GM18526 (cell line): ENCODE data around the gene MEI4.

Source experiments
- POLR2A ChIP-seq: IDR thresholded peaks from 3 replicates; pipeline ENCODE4 v1.6.1; 2011; ENCODE audit not compliant: insufficient read length; ENCODE audit errors: extremely low read depth

The MEI4 gene

GRCh38 chr6:77652739-77653138 lies at the start of gene MEI4:
TSS of gene MEI4 (plus strand) at chr6:77653039. CDS start at chr6:77690672, 37,633 bp downstream.
- no peak for TF ChIP-seq POLR2A

DNA sequence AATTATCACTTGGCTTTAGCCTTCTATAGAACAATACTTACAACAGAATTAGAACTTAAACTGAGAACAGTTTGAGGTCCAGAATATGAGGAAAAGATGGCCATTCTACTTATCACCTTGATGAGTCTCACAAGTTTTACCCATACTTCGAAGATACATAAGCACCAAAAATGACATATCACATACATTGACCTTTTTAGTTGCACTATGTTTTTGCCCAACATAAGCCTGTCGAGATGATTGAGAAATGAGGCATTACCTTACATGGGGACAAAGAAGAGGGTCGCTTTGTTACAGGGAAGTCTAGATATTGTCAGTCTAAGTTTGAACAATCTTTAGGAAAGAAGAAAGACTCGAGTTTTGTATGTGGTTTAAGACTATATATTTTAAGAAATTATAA lies 48.4 kb upstream of the MEI4 start:
- TF ChIP-seq POLR2A = no peak

- no peak for TF ChIP-seq POLR2A
These were observed 45.8 kb upstream of the MEI4 start for GRCh38 chr6:77607004-77607403.

- no peak for TF ChIP-seq POLR2A
These were observed 43.7 kb upstream of the MEI4 start for GRCh38 chr6:77609106-77609505.

DNA sequence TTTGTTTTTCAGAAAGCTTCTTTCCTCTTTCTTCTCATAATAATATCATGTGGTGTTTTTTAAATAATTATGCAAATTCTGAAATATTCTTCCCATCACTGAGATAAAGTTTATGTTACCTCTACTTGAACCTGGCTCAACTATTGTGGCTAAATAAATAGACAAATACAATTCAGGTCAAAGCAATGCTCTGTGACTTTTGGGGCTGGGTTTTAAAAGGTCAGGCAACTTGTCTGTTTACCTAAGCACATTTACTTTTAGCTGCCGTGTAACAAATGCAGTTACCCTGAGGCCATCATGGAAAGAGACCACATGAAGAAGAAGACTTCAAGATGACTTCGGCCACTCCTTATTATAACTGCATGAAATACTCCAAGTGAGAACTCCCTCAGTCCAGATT lies 33.7 kb upstream of the MEI4 start:
- TF ChIP-seq POLR2A = no peak

DNA sequence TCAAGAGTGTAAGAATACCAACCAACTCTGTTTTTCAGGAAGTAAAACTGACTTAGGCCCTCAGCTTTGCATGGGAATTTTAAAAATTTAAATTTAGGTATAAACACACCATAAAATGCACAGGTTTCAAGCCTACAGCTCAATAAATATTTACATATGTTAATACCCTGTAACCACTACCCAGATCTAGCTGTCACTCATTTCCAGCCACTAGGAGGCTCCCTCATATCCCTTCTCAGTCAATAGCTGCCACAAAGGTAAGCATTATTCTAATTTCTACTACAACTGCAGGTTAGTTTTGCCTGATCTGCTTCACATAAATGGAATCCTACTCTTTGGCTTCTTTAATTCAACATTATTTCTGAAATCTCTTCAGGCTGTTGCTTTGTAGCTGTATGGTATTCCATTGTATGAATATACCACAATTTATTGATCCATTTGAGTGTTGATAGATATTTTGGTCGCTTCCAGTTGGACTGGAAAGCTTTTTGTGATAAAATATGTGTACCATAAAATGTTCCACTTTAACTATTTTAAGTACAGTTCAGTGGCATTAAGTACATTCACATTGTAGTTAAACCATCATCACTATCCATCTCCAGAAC lies 32.5 kb upstream of the MEI4 start:
- no peak for TF ChIP-seq POLR2A

DNA sequence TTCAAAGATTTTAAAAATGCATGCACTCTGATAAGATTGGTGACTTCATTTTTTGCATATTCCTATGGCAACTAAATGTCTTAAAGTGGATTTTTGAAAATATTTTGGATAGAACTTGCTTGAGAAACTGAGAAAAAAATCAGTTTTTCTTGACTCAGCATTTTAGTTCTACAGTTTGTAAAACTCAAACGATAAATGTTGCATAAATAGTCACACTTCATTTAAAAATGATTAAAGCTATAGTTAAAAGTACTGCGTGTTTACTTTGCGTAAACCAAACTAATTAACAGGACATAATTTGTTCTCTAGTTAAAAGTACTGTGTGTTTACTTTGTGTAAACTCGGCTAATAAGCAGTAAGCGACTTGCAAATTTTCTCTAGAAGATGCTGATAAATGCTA lies 28.3 kb upstream of the MEI4 start:
- TF ChIP-seq POLR2A = no peak

DNA sequence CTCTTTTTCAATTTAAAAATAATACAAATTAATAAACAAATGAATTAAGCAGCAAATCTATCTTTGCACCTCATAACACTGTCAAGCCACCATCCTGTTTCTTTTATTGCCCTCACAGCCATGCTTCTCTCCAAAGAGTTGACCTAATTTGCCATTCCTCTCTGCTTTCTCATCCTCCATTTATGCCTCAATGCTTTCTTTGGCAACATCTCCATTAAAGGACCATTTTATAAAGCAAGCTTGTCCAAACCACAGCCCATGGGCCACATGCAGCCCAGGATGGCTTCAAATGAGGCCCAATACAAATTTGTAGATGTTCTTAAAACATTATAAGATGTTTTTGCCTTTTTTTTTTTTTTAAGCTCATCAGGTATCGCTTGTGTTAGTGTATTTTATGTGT lies 26.4 kb upstream of the MEI4 start:
- TF ChIP-seq POLR2A = no peak

- TF ChIP-seq POLR2A = no peak
These were observed 22.8 kb upstream of the MEI4 start for GRCh38 chr6:77630014-77630413.

DNA sequence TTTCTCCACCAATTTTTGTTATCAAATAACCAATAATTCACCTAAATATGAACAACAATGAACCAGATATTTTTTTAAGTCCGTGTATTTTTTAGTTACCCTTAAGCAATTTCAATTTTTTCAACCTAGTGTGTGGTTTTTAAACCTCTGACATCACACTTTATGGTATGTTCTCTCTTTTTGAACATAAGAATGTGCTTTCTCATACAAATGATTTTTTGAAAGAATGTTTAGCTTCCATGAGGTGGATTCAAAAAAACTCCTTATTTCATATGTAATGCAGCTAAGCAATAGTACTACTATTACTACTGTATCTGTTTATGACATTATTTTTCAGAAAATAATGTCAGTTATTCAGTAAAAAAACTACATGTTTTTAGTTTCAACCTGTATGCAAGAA lies 19.4 kb upstream of the MEI4 start:
- no peak for TF ChIP-seq POLR2A

- TF ChIP-seq POLR2A = no peak
These were observed 18.7 kb upstream of the MEI4 start for GRCh38 chr6:77633993-77634715.

DNA sequence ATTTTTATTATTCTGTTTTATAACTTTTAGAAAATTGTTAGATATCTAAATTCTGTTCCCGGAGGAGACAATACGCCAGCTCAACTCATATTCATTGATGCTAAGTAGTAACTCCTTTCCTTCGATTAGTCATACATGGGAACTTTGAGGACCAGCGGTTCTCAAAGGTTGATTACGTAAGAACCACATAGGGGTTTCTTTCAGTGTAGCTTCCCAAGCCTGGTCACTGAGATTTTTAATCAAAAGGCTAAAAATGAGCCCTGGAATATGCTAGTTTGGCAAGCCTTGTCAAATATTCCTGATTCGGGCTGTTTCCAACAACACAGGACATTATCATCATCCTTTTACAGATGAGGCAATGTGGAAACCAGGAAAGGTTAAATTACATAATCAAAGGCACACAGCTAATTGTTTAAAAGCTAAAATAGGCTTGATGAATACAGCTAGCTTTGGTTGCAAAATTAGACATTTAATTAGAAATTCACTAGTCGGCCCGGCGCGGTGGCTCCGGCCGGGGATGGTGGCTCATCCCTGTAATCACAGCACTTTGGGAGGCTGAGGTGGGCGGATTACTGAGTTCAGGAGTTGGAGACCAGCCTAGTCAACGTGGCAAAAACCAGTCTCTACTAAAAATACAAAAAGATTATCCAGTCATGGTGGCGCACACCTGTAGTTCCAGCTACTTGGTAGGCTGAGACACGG lies 14.6 kb upstream of the MEI4 start:
- no peak for TF ChIP-seq POLR2A

DNA sequence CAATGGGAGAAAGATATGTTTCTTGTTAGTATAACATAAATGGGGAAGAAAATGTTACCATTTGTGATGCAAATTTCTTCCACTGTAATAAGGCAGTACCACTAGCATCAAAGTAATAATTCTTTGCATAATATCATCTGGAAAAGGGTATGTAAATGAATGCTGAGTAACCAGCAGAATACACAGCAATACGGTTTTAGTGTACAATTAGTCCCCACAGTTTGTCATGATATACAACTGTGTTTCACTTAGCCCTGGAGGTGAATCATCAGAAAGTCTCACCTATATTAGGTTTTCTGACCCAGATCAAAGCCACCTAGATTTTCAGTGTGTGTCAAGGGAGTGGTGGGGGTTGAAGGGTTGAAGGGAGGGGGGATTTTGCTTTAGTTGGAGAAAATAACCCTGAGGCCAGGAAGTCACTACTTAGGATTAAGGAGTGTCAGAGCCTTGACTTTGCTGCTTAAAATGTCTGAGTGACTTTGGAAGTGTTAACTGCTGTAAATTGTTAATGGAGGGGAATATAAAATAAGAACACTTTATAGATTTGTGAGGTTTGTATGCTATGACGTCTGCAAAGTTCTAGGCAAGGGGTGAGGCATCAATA lies 8.6 kb upstream of the MEI4 start:
- TF ChIP-seq POLR2A = no peak

DNA sequence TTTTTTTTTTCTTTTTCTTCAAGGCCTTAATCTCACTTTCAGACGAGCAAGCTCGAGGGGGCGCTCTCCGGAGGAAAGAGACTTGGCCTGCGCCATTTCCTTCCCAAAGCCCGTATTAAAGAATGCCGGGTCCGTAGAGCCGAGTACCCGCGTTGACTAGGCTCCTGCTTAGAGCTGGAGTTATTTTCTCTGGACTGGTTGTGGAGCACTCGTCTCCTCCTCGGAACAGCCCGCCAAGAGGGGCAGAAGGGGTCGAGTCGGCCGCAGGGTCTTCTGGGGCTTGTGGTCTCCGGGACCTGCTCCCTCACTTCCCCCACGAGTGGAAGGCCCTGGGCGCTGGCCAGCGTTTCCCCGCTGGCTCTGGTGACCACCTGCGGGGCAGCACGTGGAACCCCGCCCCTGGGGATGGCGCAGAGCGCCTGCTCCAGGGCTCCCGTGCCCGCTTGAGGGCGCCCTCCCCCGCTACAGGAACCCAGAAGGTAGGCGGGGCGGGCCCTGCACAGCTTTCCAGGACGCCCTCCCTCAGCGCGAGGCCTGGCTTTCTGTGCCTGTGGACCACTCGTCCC lies 2.7 kb upstream of the MEI4 start:
- TF ChIP-seq POLR2A = no peak

- TF ChIP-seq POLR2A = no peak
These were observed 977 bp downstream of the MEI4 start for GRCh38 chr6:77653816-77654215.
